H1 (cell line): ENCODE measurements around the gene ADAM12.

Source experiments
- ATF3 ChIP-seq: IDR thresholded peaks from 2 replicates; pipeline ENCODE4 v1.6.1; 2011; ENCODE audit warnings: low read depth, mild to moderate bottlenecking, low read length; ENCODE audit not compliant: insufficient read depth
- EZH2 ChIP-seq: fragments of 200-600 bp; sonication (generic); IDR thresholded peaks from 2 replicates; pipeline ENCODE4 v1.7.1; 2012; ENCODE audit warnings: low read depth, mild to moderate bottlenecking, moderate library complexity, low read length, inconsistent platforms; ENCODE audit not compliant: severe bottlenecking
- FOSL1 ChIP-seq: IDR thresholded peaks from 2 replicates; pipeline ENCODE4 v1.6.1; 2011; ENCODE audit warnings: mild to moderate bottlenecking, low read depth, low read length, moderate library complexity; ENCODE audit not compliant: insufficient read depth
- KDM1A ChIP-seq: fragments of 200-600, 300-600 bp; sonication (generic); IDR thresholded peaks from 2 replicates; pipeline ENCODE4 v1.7.1; 2016; ENCODE audit warnings: mild to moderate bottlenecking, low read length, borderline replicate concordance
- KDM4A ChIP-seq: IDR thresholded peaks from one replicate; pipeline ENCODE4 v1.7.1; 2012; ENCODE audit warnings: low read depth, mild to moderate bottlenecking, moderate library complexity, low read length, inconsistent platforms; ENCODE audit not compliant: severe bottlenecking
- NANOG ChIP-seq: IDR thresholded peaks from 2 replicates; pipeline ENCODE4 v1.6.1; 2011; ENCODE audit warnings: low read length, low read depth, mild to moderate bottlenecking, inconsistent platforms; ENCODE audit not compliant: insufficient read depth, poor library complexity, severe bottlenecking
- POLR2A ChIP-seq, 2 experiments: IDR thresholded peaks; 1 replicate in 1 of 2; 2 replicates in 1 of 2; pipeline ENCODE4 v1.6.1; 2011; ENCODE audit warnings: low read depth in 2 of 2, low read length in 2 of 2, mild to moderate bottlenecking in 2 of 2; ENCODE audit errors: control extremely low read depth in 1 of 2
- POLR2AphosphoS5 ChIP-seq: IDR thresholded peaks from 2 replicates; pipeline ENCODE4 v1.6.1; 2011; ENCODE audit warnings: low read depth, low read length
- TAF1 ChIP-seq: IDR thresholded peaks from 2 replicates; pipeline ENCODE4 v1.6.1; 2011; ENCODE audit warnings: mild to moderate bottlenecking, low read depth, low read length
- ZNF274 ChIP-seq: IDR thresholded peaks from 2 replicates; pipeline ENCODE4 v1.7.0; 2012; ENCODE audit warnings: low read length, borderline replicate concordance; ENCODE audit errors: extremely low read depth
- TF ChIP-seq, protein P1 (sequence below): IDR thresholded peaks from 2 replicates; pipeline ENCODE4 v1.6.1; 2012; ENCODE audit warnings: inconsistent platforms
- TF ChIP-seq, protein P2 (sequence below), 3 experiments: IDR thresholded peaks; 1 replicate in 2 of 3; 2 replicates in 1 of 3; pipeline versions ENCODE4 v1.5.1 to v1.6.1; 2011; ENCODE audit warnings: low read length in 3 of 3, mild to moderate bottlenecking in 3 of 3, inconsistent platforms in 2 of 3, low read depth in 1 of 3, moderate library complexity in 1 of 3; ENCODE audit not compliant: insufficient read depth in 1 of 3; ENCODE audit errors: control extremely low read depth in 1 of 3

- TF ChIP-seq, protein P1, sequence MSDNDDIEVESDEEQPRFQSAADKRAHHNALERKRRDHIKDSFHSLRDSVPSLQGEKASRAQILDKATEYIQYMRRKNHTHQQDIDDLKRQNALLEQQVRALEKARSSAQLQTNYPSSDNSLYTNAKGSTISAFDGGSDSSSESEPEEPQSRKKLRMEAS, result no peak
- TF ChIP-seq, protein P2, sequence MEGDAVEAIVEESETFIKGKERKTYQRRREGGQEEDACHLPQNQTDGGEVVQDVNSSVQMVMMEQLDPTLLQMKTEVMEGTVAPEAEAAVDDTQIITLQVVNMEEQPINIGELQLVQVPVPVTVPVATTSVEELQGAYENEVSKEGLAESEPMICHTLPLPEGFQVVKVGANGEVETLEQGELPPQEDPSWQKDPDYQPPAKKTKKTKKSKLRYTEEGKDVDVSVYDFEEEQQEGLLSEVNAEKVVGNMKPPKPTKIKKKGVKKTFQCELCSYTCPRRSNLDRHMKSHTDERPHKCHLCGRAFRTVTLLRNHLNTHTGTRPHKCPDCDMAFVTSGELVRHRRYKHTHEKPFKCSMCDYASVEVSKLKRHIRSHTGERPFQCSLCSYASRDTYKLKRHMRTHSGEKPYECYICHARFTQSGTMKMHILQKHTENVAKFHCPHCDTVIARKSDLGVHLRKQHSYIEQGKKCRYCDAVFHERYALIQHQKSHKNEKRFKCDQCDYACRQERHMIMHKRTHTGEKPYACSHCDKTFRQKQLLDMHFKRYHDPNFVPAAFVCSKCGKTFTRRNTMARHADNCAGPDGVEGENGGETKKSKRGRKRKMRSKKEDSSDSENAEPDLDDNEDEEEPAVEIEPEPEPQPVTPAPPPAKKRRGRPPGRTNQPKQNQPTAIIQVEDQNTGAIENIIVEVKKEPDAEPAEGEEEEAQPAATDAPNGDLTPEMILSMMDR (IDR thresholded peaks at IDR 0.05; ENCODE audit: control extremely low read depth in 1 of 3, insufficient read depth in 1 of 3, low read depth in 1 of 3, low read length in 3 of 3), result no peak
- no peak for TF ChIP-seq POLR2AphosphoS5
- no peak for TF ChIP-seq KDM4A
- TF ChIP-seq ATF3, result no peak
- no peak for TF ChIP-seq EZH2
- no peak for TF ChIP-seq TAF1
- TF ChIP-seq ZNF274, result no peak
- no peak for TF ChIP-seq KDM1A
- no peak for TF ChIP-seq POLR2A (IDR thresholded peaks at IDR 0.05; ENCODE audit: control extremely low read depth in 1 of 2, low read depth in 2 of 2, low read length in 2 of 2)
- TF ChIP-seq FOSL1, result no peak
- TF ChIP-seq NANOG, result no peak
These were observed 8.9 kb upstream of the ADAM12 start for GRCh38 chr10:126397156-126397555.
